ENCODE data around the gene APOD.

APOD gene

GRCh38 chr3:195587824-195588223 is 4.1 kb upstream of the APOD start:
- no peak for DNase-seq (ENCODE audit: low read depth in 2 of 2, low spot score in 1 of 2)

- no peak for DNase-seq (ENCODE audit: low read depth in 2 of 2, low spot score in 1 of 2)
These were observed 3.7 kb upstream of the APOD start for GRCh38 chr3:195587406-195587805.

GRCh38 chr3:195584543-195584870 is 767 bp upstream of the APOD start:
- no peak for DNase-seq (ENCODE audit: low read depth in 2 of 2, low spot score in 1 of 2)

- no peak for DNase-seq (ENCODE audit: low read depth in 2 of 2, low spot score in 1 of 2)
These were observed 793 bp downstream of the APOD start for GRCh38 chr3:195582947-195583346.

GRCh38 chr3:195580744-195581443 is 2.8 kb downstream of the APOD start:
- DNase-seq (ENCODE audit: low read depth in 2 of 2, low spot score in 1 of 2) = no peak

- no peak for DNase-seq (ENCODE audit: low read depth in 2 of 2, low spot score in 1 of 2)
These were observed 4.5 kb downstream of the APOD start for GRCh38 chr3:195579281-195579680.

GRCh38 chr3:195578565-195578964 is 5.2 kb downstream of the APOD start:
- DNase-seq (ENCODE audit: low read depth in 2 of 2, low spot score in 1 of 2) = no peak

GRCh38 chr3:195577645-195578177 is 6.0 kb downstream of the APOD start:
- no peak for DNase-seq (ENCODE audit: low read depth in 2 of 2, low spot score in 1 of 2)

GRCh38 chr3:195574497-195575304 is 9.0 kb downstream of the APOD start:
- no peak for DNase-seq (ENCODE audit: low read depth in 2 of 2, low spot score in 1 of 2)

- DNase-seq (ENCODE audit: low read depth in 2 of 2, low spot score in 1 of 2) = no peak
These were observed 9.9 kb downstream of the APOD start for GRCh38 chr3:195573611-195574496.

GRCh38 chr3:195571361-195571760 is 12.4 kb downstream of the APOD start:
- no peak for DNase-seq (ENCODE audit: low read depth in 2 of 2, low spot score in 1 of 2)

- DNase-seq (ENCODE audit: low read depth in 2 of 2, low spot score in 1 of 2) = no peak
These were observed 12.8 kb downstream of the APOD start for GRCh38 chr3:195570912-195571311.

- DNase-seq (ENCODE audit: low read depth in 2 of 2, low spot score in 1 of 2) = no peak
These were observed 13.4 kb downstream of the APOD start for GRCh38 chr3:195570344-195570743.

GRCh38 chr3:195568630-195569029 is 15.1 kb downstream of the APOD start:
- no peak for DNase-seq (ENCODE audit: low read depth in 2 of 2, low spot score in 1 of 2)

GRCh38 chr3:195566797-195567196 is 16.9 kb downstream of the APOD start:
- DNase-seq (ENCODE audit: low read depth in 2 of 2, low spot score in 1 of 2) = no peak

- DNase-seq (ENCODE audit: low read depth in 2 of 2, low spot score in 1 of 2) = no peak
These were observed 18.0 kb downstream of the APOD start for GRCh38 chr3:195565716-195566115.

GRCh38 chr3:195563317-195563716 is 20.4 kb downstream of the APOD start:
- DNase-seq (ENCODE audit: low read depth in 2 of 2, low spot score in 1 of 2) = no peak

GRCh38 chr3:195559723-195560409 is 23.9 kb downstream of the APOD start:
- DNase-seq (ENCODE audit: low read depth in 2 of 2, low spot score in 1 of 2) = no peak

- no peak for DNase-seq (ENCODE audit: low read depth in 2 of 2, low spot score in 1 of 2)
These were observed 25.1 kb downstream of the APOD start for GRCh38 chr3:195558602-195559001.

- no peak for DNase-seq (ENCODE audit: low read depth in 2 of 2, low spot score in 1 of 2)
These were observed 26.4 kb downstream of the APOD start for GRCh38 chr3:195557322-195557721.

- no peak for DNase-seq (ENCODE audit: low read depth in 2 of 2, low spot score in 1 of 2)
These were observed 27.4 kb downstream of the APOD start for GRCh38 chr3:195556390-195556789.
